ENCODE data around the gene HS3ST5.

DNA sequence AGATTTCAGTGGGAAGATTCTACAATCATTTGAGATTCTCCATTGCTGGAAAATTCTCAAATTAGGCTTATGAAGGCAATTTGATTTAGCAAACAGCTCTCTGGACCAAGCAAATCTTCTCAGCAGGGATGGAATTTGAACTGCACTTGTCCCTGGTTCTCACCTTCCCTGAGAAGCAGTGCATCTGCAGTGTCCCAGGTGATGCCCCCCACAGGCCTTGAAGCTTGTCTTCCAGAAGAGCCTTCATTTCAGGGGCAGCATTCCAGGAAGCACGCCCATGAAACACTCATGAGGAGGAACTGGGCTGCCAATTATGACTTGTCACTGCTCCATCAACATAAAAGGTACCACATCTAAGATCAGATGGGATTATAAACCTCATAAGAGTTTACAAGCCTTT lies 289.0 kb downstream of the HS3ST5 start:
- TF ChIP-seq EZH2 (IDR thresholded peaks at IDR 0.05) (no peak), POLR2AphosphoS5 (IDR thresholded peaks at IDR 0.05; ENCODE audit: borderline replicate concordance, low read depth, low read length) (no peak), FOXP2 (optimal IDR thresholded peaks at IDR 0.05; ENCODE audit: control extremely low read depth, extremely low read length, insufficient read depth) (no peak)
